Measurements from ENCODE around the gene CHI3L1.

The CHI3L1 gene

DNA sequence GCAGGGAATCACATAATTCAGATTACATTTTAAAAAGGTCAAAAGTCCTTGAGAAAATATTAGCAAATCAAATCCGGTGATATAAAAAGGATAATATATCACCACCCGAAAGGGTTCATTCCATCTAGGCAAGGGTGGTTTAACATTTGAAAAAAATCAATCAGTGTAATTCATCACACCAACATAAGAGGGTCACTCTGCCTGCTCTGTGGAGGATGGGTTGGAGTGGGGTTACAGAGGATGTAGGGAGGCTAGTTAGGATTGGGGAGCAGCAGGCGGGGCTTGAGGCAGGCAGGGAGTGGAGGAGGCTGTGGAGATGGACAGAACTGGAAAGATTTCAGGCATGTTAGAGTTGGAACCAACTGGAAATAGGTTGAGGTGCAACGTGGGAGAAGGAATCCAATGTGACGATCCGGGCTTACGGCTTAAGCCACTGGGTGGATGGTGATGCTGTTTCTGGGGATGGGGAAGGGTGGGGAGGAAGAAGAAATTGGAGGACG, 46.5 kb downstream of the CHI3L1 start:
- H3K36me3 Mint-ChIP-seq = peaks cover 0 to 2% of the 10 kb centered on the region in 2 donors
- no peak for DNase-seq
- H3K27ac Mint-ChIP-seq = no peak overlapping the region
- H3K9me3 Mint-ChIP-seq = peaks cover 2 to 3% of the 10 kb centered on the region in 2 donors
- peaks cover 8 to 29% of the 10 kb centered on the region in 2 donors for H3K4me1 Mint-ChIP-seq
- no peak for ATAC-seq (replicated peaks)
- H3K27me3 Mint-ChIP-seq = peaks cover 0 to 8% of the 10 kb centered on the region in 2 donors
- H3K4me3 Mint-ChIP-seq = no peak overlapping the region

DNA sequence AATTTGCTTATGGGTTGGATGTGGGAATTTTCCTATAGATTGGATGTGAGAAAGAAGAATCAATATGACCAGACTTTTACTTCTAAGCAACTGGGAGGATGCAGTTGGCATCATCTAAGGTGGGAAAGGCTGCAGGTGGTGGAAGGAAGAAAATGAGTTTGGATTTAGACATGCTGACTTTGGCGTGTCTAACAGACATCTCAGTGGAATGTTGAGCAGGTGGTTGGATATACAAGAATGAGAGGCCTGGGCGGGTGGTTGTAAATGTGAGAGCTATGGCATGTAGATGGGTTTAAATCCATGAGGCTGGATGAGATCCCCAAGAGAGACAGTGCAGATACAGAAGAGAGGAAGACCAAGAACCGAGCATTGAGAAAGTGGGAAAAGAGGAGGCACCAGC, 48.4 kb downstream of the CHI3L1 start:
- ATAC-seq (replicated peaks) (no peak), DNase-seq (no peak)
- H3K9me3 Mint-ChIP-seq = no peaks in the 10 kb centered on the region
- peaks cover 8 to 29% of the 10 kb centered on the region in 2 donors for H3K4me1 Mint-ChIP-seq
- H3K27me3 Mint-ChIP-seq = peaks cover 0 to 8% of the 10 kb centered on the region in 2 donors
- H3K36me3 Mint-ChIP-seq = peaks cover 0 to 2% of the 10 kb centered on the region in 2 donors
- no peak overlapping the region for H3K4me3 Mint-ChIP-seq
- H3K27ac Mint-ChIP-seq = no peak overlapping the region

DNA sequence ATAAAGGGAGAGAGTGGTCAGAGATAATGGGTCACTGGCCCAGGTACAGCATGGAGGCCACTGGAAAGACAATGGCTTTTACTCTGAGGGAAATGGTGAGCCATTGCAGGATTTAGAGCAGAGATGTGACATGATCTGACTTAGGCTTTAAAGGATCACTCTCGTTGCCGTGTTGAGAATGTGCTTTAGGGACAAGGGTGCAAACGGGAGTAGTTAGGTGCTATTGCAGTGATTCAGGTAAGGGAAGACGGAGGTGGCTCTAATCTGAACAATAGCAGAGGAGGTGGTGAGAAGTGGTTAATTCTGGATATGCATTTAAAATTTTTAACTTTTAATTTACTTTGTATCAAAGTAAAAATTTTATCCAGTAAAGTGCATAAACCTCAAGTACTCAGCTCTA, 49.2 kb downstream of the CHI3L1 start:
- no peak overlapping the region for H3K4me3 Mint-ChIP-seq
- H3K36me3 Mint-ChIP-seq = peaks cover 0 to 2% of the 10 kb centered on the region in 2 donors
- peaks cover 0 to 8% of the 10 kb centered on the region in 2 donors for H3K27me3 Mint-ChIP-seq
- DNase-seq = no peak
- H3K4me1 Mint-ChIP-seq = peaks cover 7 to 23% of the 10 kb centered on the region in 2 donors
- H3K9me3 Mint-ChIP-seq = no peaks in the 10 kb centered on the region
- no peak for ATAC-seq (replicated peaks)
- no peak overlapping the region for H3K27ac Mint-ChIP-seq

DNA sequence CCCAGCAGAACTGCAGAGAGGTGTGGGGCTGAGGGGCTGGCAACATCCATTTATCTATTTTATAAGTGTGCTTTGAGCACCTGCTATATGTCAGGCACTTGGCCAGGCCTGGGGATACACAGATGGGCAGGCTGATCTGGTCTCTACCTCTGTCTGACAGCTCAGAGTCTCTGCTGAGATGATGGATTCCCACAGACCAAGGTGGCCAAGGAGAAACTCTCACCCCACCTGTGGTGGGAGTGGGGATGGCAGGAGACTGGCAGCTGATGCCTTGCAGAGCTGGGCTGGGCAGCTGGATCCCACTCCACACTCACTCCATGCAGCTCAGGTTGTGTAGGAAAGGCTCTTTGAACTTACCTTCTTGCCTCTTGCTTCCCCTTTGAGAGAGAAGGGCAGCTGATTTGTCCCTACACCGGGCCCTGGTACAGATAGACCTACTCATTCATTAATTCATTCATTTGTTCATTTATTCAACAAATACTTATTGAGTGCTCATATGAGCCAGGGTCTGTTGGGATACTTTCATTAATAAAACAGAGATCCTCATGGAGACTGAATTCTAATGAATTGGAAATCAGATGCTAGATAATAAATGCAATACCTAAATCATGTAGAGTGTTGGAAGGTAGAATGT, 50.0 kb downstream of the CHI3L1 start:
- no peak overlapping the region for H3K4me3 Mint-ChIP-seq
- H3K36me3 Mint-ChIP-seq = no peaks in the 10 kb centered on the region
- peaks cover 7 to 19% of the 10 kb centered on the region in 2 donors for H3K4me1 Mint-ChIP-seq
- no peak overlapping the region for H3K27ac Mint-ChIP-seq
- H3K27me3 Mint-ChIP-seq = peaks cover 0 to 8% of the 10 kb centered on the region in 2 donors
- peak; percentile 31 to 33 for ATAC-seq (replicated peaks)
- no peaks in the 10 kb centered on the region for H3K9me3 Mint-ChIP-seq
- no peak for DNase-seq

DNA sequence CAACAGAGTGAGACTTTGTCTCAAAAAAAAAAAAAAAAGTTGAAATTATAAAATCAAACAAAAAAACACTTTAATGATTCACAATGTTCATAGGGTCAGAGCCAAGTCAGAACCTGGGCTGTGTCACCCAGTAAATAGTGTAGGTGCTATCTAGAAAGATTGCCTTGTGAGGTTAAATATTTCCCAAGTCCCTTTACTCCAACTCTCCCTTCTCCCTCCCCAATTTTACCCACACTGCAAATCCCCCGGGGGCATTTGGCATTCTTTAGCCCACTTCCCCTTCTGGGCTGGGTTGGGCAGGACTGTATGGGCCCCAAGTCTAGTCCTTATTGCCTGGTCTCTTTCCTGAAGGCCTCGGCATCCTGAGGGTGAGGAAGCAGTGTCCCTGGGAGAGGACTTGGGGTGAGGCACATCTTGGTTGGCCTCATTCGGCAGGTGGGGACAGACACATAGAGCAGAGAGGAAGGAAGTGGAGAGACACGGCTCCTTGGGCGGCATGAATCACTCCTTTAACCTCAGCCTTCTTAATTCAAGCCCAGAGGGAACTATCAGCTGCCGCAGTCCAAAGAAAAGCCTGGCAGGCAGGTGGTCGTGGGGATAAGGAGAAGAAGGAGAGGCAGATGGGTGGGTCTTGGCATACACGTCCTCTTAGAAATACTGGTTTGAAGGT, 50.7 kb downstream of the CHI3L1 start:
- H3K4me3 Mint-ChIP-seq = no peak overlapping the region
- ATAC-seq (replicated peaks) = peak; percentile 80 to 88
- peaks cover 0 to 8% of the 10 kb centered on the region in 2 donors for H3K27me3 Mint-ChIP-seq
- H3K36me3 Mint-ChIP-seq = no peaks in the 10 kb centered on the region
- H3K4me1 Mint-ChIP-seq = peaks cover 5 to 14% of the 10 kb centered on the region in 2 donors
- DNase-seq = no peak
- H3K9me3 Mint-ChIP-seq = no peaks in the 10 kb centered on the region
- no peak overlapping the region for H3K27ac Mint-ChIP-seq

DNA sequence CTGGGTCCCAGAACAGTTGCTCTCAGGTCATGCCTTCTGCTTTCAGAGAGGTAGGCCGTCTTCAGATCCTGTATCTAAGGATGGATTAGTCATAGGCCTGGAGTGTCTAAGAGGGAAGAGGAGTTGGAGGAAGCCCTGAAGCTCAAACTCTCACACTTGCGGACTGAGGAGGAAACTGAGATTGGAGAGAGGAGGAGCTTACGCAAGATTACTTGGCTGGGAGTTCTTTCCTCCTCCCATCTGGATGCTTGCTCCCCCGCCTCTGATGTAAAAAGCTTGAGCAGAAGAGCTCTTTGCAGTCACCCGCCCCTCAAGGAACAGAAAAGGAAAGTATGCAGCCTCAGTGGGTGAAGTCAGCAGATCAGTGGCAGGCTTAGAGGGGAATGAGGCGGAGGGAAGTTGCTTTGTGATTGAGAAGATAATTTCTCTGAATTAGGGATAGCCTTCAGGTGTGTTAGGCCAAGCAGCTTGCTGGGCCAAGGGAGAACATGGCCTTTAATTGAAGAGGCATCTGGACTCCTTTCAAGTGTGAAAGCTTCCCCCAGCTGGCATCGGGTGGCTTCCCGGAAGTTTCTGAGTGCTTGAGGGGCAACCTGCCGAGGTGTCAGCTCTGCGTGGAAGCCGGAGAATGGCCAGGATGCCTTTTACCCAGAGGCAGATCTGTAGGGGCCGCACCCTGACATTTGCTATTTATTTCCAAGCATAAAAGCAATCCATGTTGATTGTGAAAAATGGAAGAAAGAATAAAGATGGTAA, 52.4 kb downstream of the CHI3L1 start:
- H3K36me3 Mint-ChIP-seq = no peaks in the 10 kb centered on the region
- no peaks in the 10 kb centered on the region for H3K9me3 Mint-ChIP-seq
- H3K27me3 Mint-ChIP-seq = peaks cover 4 to 23% of the 10 kb centered on the region in 2 donors
- no peak overlapping the region for H3K27ac Mint-ChIP-seq
- DNase-seq (no peak), ATAC-seq (replicated peaks) (no peak)
- H3K4me3 Mint-ChIP-seq = no peak overlapping the region
- peaks cover 5 to 11% of the 10 kb centered on the region in 2 donors for H3K4me1 Mint-ChIP-seq

DNA sequence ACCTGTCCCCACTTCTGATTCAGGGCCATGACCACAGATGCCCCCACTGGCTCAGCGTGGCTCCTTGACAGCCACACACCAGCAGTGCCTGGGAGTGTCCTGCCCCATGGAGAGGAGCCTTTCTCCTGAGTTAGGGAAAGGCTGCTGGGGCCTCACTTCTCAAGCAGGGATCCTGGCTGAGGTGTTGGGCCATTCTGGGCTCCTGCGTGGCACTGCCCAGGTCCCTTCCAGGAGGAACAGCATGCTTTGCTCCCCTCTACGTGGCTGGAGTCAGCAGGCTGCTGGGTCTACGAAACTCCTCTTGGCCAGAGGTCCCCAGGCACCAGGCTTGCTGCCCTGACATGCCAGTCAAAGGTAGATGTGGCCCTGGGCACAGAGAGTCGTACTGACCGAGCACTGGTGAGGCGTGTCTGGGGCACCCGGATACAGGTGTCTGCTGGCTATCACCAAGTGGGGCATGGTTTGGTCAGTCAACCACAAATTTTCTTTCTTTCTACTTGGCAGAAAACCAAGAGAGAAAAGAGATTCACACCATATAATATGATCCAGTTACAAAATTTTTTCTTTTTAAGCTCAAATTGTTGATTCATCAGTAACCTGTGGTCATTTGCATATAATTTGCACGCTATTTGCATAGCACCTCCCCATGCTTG, 54.8 kb downstream of the CHI3L1 start:
- H3K4me3 Mint-ChIP-seq = no peak overlapping the region
- ATAC-seq (replicated peaks) = no peak
- peaks cover 15 to 30% of the 10 kb centered on the region in 2 donors for H3K4me1 Mint-ChIP-seq
- no peaks in the 10 kb centered on the region for H3K9me3 Mint-ChIP-seq
- H3K27me3 Mint-ChIP-seq = peaks cover 26 to 39% of the 10 kb centered on the region in 2 donors
- no peak for DNase-seq
- no peaks in the 10 kb centered on the region for H3K36me3 Mint-ChIP-seq
- H3K27ac Mint-ChIP-seq = no peak overlapping the region

DNA sequence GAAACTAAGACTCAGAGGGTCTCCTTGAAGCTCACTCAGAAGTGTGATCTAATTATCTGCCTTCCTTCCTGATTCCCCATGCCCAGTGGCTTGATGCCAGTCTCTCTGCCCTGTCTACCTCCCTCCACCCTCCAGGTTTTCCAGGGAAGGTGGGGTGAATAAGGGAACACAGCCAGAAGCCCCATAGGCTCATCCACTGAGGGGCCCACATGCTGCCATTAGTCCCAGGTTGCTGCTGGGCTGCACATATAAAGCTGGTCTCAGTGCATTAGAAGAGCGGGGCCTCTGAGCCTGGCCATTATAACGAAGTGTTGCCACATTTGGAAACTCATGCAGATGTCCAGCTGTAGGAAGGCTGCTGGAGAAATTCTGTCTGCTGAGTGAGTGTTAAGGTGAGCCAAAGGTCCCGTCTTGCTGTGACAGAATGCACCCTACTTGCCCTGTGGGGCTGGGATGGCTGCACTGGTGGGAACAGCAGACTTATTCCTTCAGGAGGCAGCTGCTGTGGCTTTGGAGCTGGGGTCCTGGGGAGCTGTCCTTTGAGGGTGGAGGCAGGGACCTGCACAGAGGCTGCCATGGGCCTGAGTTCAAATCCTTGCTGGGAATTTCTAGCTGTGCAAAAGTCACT, 56.0 kb downstream of the CHI3L1 start:
- Mint-ChIP-seq H3K9me3 (no peaks in the 10 kb centered on the region), H3K27me3 (peaks cover 36 to 50% of the 10 kb centered on the region in 2 donors), H3K4me1 (peaks cover 14 to 28% of the 10 kb centered on the region in 2 donors), H3K27ac (no peak overlapping the region), H3K36me3 (no peaks in the 10 kb centered on the region), H3K4me3 (no peak overlapping the region)
- no peak for ATAC-seq (replicated peaks)
- DNase-seq = no peak

DNA sequence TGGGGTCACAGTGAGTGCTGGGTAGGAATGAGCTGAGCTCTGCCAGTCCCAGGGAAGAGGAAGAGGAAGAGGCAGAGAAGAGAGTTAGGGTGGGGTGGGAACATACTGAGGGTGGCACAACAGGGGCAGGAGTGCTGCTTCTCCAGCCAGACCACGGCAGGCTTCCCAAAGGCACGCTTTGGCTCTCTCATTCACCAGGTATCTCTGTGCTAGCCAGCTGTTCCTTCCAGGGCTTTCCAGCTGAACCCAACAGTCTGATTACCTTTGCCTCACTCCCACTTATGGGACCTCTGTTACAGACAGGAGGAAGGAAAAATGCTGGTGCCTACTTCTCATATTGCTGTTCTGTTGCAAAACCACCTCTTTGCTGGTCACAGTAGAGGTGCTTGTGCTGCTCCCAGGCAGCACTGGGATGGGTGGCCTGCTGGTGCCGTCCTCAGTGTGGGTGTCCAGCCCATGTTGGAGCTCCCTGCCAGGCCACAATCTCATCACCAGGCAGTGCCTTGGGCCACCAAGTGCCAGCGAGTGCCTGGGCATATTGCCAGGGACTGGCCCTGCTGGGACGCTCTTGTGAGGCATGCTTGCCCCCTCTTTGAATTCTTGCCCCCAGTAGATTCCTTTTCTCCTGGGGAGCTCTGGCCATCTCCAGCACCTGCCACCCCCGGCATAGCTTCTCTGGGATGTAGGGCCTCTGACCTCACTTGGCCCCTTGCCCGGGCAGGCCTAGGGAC, 56.8 kb downstream of the CHI3L1 start:
- Mint-ChIP-seq H3K27ac (no peak overlapping the region), H3K36me3 (no peaks in the 10 kb centered on the region), H3K4me3 (no peak overlapping the region), H3K9me3 (no peaks in the 10 kb centered on the region), H3K27me3 (peaks cover 42 to 57% of the 10 kb centered on the region in 2 donors), H3K4me1 (peaks cover 14 to 28% of the 10 kb centered on the region in 2 donors)
- DNase-seq (no peak), ATAC-seq (replicated peaks) (no peak)

All from stimulated activated naive B cell treated with anti-CD40 and anti-IgM and Interleukin-4, amounts not matched to agents 10 μg/mL and 1 μg/mL and 100 μg/mL, for 72 hours (primary cell).